Transverse colon (tissue), 4 donors: ENCODE measurements around the gene GLI1.

Experiments
- EP300 ChIP-seq: sonication (generic); formaldehyde crosslinking; IDR thresholded peaks from one replicate; pipeline ENCODE4 v1.6.1; 2017; ENCODE audit warnings: antibody characterized with exemption, low read depth
- POLR2A ChIP-seq: fragments of 450-650 bp; IDR thresholded peaks from one replicate; pipeline ENCODE4 v1.6.1; 2016; ENCODE audit warnings: antibody characterized with exemption, mild to moderate bottlenecking, moderate library complexity
- POLR2AphosphoS5 ChIP-seq, 3 donors: sonication (generic); formaldehyde crosslinking; IDR thresholded peaks; one replicate each; pipeline ENCODE4 v1.6.1; 2016; ENCODE audit warnings: antibody characterized with exemption in 3 of 3
- TF ChIP-seq, protein P1 (sequence below), 5 experiments: fragments of 200-600 bp in 3 of 5; fragments of 450-650 bp in 2 of 5; sonication (generic) in 3 of 5; IDR thresholded peaks; 1 replicate in 2 of 5; 2 replicates in 3 of 5; pipeline ENCODE4 v1.5.1; 2016 to 2017; ENCODE audit warnings: antibody characterized with exemption in 5 of 5, inconsistent platforms in 3 of 5, mild to moderate bottlenecking in 2 of 5, moderate library complexity in 1 of 5

- TF ChIP-seq, protein P1, sequence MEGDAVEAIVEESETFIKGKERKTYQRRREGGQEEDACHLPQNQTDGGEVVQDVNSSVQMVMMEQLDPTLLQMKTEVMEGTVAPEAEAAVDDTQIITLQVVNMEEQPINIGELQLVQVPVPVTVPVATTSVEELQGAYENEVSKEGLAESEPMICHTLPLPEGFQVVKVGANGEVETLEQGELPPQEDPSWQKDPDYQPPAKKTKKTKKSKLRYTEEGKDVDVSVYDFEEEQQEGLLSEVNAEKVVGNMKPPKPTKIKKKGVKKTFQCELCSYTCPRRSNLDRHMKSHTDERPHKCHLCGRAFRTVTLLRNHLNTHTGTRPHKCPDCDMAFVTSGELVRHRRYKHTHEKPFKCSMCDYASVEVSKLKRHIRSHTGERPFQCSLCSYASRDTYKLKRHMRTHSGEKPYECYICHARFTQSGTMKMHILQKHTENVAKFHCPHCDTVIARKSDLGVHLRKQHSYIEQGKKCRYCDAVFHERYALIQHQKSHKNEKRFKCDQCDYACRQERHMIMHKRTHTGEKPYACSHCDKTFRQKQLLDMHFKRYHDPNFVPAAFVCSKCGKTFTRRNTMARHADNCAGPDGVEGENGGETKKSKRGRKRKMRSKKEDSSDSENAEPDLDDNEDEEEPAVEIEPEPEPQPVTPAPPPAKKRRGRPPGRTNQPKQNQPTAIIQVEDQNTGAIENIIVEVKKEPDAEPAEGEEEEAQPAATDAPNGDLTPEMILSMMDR (IDR thresholded peaks at IDR 0.05): peak; percentile 44 to 61 (median 51)
- TF ChIP-seq POLR2A: no peak
- no peak for TF ChIP-seq POLR2AphosphoS5 (IDR thresholded peaks at IDR 0.05)
- no peak for TF ChIP-seq EP300
Measured at GRCh38 chr12:57456145-57456700, 3.4 kb upstream of the GLI1 start.
